CD4-positive, alpha-beta T cell treated with Interleukin-6 for 4 hours (primary cell): Measurements from ENCODE around the gene MROH2A.

ENCODE experiments used
- DNase-seq: peaks from one replicate; pipeline ENCODE4 v3.0.0-alpha.2; 2020; ENCODE audit warnings: mixed read lengths

Gene MROH2A

DNA sequence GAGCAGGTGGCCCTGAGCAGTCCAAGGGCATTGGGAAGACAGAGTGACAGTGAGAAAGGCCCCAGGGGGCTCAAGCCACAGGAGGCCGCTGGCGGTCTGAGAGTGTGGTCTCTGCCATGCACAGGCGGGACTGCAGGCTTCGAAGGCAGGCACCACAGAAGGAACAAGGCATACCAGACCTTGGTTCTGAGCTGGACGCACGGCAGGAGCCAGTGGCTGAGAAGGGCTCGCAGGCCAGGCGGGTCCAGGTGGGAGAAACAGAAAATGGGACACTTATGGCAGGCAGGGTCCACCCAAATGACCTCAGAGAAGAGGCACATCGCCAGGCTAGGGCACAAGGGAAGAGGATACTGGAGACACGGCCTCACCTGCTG, 61.3 kb downstream of the MROH2A start:
- no peak for DNase-seq

DNA sequence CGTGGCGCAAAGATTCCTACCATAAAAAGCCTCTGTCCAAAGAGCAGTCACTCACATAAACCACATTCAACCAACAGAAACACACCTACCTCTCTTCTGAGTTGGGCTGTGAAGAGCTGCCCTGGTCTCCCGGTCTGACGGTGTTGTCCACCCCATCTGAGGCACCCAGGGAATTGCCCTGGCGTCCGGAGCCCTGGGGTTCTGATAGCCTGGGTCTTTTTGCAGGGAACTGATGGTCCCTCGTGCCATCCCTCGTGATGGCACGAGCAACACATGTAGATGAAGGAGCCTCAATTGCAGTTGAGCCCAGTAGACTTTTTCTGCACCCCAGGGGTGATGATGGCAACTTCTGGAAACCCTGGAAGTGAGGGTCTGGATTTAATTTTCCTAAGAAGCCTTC, 62.4 kb downstream of the MROH2A start:
- no peak for DNase-seq

DNA sequence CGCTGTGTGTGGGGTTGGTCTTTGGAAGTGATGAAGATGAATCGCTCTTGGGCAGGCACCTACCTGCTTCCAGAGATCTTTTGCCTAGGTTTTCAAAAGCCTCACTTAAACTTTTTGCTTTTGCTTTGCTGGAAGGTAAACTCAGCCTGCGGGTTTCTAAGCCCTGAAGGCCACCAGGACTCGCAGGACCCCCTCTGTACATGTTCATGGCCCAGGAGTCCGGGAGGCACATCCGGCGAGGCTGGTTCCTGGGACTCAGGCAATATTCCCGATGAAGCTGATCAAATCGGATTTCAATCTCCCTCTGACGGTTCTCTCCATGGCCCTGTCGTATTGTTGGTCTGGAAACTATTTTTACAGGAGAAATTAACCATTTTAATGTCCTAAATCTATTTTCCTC, 63.1 kb downstream of the MROH2A start:
- DNase-seq, result no peak

GRCh38 chr2:233844064-233844807, 66.1 kb downstream of the MROH2A start:
- DNase-seq, result no peak

DNA sequence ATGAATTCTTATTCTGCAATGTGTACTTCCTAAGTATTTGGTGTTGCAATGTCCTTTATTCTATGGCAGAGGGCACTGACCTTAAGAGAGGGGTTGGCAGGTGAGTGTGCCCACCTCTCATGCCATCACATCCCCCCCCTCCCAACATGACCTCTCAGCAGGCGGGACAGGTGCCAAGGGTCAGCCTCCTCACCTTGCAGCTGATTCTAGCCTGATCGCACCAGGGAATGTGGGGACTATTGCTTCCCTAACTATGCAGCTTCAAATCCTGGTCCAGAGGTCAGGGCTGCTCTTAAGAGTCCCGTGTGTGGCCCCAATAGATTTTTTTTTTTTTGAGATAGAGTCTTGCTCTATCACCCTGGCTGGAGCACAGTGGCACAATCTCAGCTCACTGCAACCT, 66.7 kb downstream of the MROH2A start:
- DNase-seq, result no peak

DNA sequence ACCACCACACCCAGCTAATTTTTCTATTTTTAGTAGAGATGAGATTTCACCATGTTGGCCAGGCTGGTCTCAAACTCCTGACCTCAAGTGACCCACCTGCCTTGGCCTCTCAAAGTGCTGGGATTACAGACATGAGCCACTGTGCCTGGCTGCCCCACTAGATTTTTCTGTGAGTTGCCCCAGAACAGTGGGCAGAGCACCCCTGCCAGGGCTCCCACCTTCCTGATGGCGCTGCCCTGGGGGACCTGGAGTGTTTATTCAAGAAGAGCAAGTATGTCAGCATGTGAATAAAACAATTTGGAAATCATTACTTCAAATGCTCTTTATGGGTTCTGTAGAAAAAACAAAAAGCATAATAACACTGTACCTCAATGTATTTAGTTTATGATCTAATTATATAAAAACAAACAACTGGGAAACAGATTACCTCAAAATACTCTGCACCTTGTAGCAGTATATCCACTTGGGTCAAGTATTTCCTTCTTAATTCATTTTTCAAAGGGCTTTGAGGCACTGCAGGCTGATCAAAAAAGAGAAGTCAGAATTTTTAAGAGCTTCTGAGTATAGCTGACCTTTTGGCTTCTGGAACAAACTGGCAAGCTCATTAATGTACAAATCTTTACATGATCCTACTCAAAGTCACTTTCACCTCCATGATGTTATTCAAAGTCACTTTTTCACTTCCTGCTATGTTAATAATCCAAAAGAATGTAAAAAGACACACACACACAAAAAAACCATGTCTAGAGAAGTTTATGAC, 67.4 kb downstream of the MROH2A start:
- no peak for DNase-seq

DNA sequence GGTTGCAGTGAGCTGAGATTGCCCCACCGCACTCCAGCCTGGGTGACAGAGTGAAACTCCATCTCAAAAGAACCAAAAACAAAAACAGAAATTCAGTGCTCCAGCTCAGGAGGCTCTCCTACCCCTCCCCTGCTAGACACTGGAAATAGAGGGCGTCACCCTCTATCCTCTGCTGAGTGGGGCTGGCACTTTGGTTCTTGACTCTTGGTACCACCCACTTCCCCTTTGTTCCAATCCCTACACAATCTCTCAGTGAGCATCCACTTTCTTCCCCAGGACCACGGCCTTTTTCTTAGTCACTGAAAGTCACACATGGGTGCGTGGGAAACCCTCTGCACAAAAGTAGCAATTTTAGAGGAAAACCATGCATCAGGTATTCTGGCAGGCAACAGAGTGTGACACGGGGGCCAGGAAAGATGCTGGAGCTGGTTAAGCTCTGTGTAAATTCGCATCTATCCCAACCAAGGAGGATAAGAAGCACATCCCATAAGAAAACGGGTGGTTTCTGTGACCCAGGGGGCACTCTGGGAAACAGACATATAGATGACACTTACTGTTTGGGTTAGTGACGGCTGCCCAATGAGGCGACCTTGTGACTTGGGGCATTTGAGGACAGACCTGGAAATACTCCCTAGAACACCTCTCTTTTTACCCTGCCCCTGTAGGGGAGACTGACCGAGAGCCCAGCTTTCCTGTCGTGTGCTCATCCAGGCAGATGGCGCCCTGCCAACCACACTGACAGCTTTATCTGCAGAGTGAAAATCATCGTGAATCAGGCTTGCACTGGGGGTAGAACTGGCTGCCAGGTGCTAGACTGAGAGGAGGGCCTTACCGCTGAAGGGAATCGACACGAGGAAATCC, 68.5 kb downstream of the MROH2A start:
- no peak for DNase-seq

GRCh38 chr2:233847248-233847898, 69.2 kb downstream of the MROH2A start:
- no peak for DNase-seq

DNA sequence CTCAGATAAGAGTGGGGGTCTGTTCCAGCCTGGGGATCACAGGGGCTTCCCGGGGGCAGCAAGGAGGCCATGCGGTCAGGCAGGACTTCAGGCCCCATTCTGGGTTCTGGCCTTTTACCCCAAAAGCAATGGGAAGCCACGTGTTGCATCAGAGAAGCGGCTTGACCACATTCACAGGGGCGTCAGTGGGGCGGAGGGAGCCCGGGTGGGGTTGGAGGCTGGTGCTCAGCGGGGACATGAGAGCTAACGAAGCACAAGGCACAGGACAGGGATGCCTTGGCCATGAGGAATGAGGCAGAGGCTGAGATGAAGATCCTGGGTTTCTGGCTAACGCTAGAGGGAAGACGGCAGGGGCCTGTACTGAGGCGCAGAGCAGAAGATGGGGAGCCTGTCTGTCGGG, 70.1 kb downstream of the MROH2A start:
- DNase-seq, result no peak

DNA sequence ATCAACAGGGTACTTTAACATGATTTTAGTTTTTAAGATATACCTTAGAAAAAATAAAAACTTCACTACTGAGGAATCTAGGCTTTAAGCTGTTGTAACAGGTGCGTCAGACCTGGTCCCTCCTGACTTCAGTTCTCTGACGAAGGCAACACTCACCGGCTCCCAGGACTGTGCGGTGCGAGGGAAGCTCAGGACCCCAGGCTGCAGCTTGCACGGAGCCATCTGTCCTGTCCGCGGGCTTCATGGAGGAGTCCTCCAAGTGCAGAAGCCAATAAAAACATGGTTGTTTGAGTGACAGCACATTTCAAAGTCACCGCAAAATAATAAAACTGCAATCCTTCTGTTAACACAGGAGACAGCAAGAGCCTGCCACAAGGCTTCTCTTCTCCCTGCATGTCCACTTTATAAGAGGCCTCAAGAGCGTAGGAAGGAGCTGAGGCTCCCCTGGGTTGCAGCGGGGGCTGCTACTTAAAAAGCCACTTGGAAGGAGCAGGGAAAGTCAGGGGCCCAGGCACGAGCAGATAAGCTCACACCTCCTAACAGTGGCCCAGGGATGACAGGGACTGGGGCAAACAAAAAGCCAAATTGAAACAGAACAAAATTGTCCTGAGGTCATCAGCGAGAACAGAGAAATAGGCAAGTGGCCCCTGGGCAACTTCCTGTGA, 71.6 kb downstream of the MROH2A start:
- no peak for DNase-seq

DNA sequence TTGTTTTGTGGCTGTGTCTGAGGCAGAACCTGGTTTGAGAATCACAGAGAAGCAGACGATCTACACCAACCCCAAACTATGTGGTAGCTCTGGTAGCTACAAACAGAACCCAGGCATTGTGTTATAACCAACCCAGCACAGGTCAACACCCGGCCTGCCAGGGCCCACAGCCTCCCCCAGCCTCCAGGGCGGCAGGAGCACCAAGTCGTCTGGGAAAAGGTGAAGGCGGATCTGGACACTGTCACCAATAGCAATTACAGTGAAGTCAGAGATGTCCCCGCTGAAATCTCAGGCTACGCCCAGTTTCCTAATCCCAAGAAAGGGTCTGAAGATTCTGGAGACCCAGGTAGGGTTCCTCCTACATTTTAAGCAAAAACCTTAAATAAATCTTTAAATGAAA, 72.6 kb downstream of the MROH2A start:
- DNase-seq, result no peak

- no peak for DNase-seq
Observed at GRCh38 chr2:233851169-233851568, 73.0 kb downstream of the MROH2A start.

GRCh38 chr2:233852056-233852455, 73.9 kb downstream of the MROH2A start:
- DNase-seq, result no peak

DNA sequence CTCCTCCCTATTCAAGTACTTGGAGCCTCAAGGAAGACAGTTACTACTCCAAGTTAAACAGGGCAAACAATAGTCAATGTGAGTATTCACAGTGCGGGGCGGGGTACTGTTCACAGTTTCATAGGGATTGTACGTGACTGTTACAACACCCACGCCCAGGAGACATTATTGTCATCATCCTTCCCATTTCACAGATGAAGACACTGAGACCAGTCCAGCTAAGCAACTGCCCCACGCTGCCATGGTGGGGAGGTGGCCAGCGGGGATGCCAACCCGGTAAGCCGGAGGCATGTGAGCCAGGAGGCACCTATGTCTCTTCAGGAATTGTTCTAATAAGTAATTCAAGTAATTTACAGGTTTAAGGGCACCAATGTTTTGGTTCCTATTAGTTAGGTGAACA, 75.2 kb downstream of the MROH2A start:
- no peak for DNase-seq

DNA sequence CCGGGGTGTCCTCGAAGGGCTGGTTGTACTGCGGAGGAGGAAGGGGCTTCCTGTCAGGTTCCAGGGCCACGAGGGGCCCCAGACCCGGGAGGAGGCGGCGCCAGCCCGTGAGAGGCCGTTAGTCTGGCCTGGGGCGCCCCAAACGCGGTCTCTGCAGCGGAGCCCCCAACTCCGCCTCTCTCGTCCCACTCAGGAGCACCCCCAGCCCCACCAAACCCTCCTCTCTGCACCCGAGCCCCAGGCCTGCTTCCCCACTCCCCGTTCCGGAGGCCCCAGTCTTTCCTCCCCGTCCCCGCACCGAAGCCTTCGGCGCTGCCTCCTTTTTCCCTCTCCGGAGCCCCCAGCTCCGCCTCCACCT, 75.7 kb downstream of the MROH2A start:
- no peak for DNase-seq

DNA sequence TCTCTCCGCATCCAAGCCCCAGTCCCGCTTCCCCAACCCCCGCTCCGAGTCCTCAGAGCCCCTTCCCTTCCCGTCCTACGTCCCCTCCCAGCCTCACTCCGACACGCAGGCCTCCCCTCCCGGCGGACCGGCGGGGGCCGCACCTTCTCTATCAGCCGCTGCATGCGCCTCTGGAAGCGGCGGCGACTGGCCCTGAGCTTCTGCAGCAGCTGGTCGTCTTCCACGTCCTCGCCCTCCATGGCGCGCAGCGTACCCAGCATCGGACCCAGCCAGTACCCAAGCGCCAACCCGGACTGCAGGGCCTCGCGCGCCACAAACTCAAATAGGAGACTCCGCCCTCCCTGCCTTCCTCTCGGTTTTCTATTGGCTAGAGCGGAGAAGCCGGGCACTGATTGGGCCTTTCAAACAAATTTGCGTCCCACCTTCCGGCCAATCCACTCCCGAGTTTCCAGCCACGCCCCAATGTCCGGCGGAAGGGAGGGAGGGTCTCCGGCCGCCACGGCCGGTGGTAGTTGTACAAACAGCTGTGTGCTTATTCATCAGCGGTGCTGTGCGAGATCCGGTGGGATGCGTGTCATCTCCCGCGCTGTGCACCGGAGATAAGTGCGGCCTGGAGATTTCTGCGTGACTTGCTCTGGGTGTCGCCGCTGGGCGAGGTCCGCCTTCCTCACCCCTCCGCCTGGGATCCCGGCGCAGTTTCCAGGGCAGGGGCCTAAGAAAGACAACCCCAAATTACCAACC, 76.3 kb downstream of the MROH2A start, which contains the start of gene HJURP:
HJURP (minus strand) TSS at position 295 of the 741 bp plus-strand sequence; CDS start at position 260, 35 bp downstream.
- peak; percentile 92 for DNase-seq

- DNase-seq, result no peak
Observed at GRCh38 chr2:233855345-233855744, 77.2 kb downstream of the MROH2A start.

DNA sequence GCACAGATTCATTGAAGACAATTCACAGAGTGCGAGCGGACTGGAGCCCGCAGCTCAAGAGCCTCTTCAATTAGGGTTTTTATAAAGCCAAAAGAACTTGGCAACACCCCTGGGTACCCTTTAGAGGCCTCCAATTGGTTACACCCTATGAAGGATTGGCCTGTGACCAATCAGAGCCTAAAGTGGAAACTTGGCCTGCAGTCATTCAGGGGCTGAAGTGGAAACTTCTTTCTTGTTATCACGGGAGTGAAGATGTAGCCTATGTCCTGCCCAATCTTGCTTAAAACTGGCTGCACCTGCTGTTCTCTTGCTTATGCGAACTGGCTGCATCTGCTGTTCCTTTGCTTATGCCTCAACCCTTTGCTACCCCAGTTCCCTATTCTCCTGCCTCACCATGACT, 78.1 kb downstream of the MROH2A start:
- DNase-seq, result no peak

DNA sequence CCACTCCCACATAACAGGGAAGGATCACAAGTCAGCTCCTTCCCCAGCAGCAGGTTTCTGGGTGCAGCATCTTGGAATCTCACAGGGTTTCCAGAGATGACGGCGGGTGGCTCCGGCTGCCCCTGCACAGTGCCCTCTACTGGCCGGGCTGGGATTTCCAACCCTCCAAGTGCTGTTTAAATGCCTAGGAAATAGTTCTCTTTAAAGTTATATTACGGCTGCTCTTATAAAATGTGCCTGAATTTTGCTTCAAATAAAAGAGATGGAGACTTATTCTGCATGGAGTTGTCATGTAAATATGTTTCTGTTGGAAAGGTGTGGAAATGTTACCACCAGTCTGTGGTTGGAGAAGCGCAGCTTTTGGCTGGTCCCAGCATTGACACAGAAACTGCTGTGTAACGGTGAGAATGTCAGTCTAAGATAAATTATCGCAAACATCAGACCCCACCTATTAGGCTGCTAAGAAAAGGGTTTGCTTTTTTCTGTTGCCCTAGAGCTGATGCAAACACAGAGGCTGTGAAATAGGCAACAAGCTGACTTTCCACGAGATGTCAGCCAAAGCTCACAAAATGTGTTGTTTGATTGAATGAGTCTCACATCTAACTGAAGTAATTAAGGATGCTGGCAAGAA, 79.5 kb downstream of the MROH2A start:
- peak; percentile 60 for DNase-seq

DNA sequence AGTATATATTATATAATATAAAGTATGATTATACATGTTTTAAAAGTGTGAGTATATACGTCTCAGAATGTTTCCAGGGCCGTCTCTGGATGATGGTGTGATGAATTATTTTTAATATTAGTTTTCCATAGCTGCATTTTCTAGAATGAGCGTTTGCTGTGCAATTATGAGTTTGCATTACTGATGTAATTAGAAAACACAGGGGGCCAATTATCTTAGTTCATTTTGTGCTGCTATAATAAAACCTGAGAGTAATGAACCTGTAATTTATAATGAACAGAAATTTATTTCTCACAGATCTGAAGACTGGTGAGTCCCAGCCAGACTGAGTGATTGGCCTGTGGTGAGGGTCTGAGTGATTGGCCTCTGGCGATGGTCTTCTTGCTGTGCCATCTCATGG, 80.2 kb downstream of the MROH2A start:
- DNase-seq, result no peak

GRCh38 chr2:233862261-233862768, 84.2 kb downstream of the MROH2A start:
- no peak for DNase-seq
